ENCODE data around the gene COL6A3.

DNA sequence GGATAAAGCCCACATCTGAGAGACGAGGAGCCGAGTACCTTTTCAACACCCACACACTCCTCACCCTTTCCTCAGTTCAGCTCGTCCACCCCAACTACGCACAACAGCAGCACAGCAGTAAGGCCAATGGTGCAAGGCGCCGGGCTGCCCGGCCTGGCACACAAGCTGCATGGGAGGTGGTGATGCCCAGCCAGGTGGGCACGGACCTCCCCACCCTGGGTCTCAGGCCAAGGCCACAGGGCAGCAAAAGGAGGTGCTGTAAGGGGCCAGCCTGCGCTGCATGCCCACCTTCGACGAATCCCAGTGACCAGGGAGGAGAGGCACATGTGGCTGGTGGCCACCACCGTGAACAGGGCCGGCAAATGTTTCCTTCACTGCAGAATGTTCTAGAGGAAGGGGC is 36.6 kb upstream of the COL6A3 start:
- TF ChIP-seq, protein P1, sequence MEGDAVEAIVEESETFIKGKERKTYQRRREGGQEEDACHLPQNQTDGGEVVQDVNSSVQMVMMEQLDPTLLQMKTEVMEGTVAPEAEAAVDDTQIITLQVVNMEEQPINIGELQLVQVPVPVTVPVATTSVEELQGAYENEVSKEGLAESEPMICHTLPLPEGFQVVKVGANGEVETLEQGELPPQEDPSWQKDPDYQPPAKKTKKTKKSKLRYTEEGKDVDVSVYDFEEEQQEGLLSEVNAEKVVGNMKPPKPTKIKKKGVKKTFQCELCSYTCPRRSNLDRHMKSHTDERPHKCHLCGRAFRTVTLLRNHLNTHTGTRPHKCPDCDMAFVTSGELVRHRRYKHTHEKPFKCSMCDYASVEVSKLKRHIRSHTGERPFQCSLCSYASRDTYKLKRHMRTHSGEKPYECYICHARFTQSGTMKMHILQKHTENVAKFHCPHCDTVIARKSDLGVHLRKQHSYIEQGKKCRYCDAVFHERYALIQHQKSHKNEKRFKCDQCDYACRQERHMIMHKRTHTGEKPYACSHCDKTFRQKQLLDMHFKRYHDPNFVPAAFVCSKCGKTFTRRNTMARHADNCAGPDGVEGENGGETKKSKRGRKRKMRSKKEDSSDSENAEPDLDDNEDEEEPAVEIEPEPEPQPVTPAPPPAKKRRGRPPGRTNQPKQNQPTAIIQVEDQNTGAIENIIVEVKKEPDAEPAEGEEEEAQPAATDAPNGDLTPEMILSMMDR (IDR thresholded peaks at IDR 0.05), result no peak
- no peak for TF ChIP-seq POLR2A (IDR thresholded peaks at IDR 0.05)

All from lower leg skin (tissue), 3 donors.